Activated T-cell treated with anti-CD3 and anti-CD28 coated beads for 4 hours (primary cell): ENCODE data around the gene VIP.

Source experiments
- DNase-seq: peaks from one replicate; pipeline ENCODE4 v3.0.0-alpha.2; 2020

Gene VIP

DNA sequence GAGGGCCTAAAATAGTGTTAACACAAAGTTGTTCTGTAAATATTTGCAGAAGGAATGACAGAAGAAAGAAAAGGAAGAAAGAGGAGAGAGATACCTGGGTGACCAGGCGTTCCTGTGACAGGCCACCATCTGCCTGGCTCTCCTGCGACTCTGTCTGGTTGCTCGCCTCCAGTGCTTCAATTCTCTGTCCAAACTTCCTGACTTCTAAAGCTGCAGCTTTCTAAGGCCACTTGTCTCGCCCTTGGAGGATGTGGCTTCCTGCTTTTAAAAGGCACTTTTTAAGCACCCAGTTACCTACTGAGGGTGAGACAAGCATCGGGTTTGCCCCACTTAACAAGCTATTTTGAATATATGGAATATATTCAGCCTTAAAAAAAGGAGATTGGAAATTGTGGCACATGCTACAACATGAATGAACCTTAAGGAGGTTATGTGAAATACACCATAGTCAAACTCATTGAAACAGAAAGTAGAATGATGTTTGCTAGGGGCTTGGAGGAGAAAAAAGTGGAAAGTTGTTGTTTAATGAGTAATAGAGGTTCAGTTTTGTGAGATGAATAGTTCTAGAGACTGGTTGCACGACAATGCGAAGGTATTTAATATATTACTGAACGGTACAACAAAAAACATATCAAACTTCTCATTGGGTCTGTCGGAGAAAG is 32.8 kb downstream of the VIP start:
- DNase-seq, result no peak

DNA sequence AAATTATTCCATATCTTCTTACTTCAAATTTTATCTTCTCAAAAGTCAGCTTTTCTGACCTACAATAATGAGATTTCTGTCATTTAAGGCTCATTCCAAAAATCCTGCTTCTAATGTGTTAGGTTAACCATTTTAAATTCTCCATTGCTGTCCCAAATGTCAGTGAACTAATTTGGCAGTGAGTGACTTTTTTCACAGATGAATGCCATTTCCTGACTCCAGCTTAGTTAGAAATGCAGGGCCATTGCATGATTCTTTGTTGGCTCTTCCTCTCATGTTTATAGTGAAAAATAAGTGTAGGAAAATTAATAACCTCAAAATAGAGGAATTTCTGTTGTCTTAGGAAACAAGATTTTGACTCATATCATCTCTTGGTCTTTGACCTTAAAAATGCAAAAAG is 44.1 kb downstream of the VIP start:
- DNase-seq, result no peak

DNA sequence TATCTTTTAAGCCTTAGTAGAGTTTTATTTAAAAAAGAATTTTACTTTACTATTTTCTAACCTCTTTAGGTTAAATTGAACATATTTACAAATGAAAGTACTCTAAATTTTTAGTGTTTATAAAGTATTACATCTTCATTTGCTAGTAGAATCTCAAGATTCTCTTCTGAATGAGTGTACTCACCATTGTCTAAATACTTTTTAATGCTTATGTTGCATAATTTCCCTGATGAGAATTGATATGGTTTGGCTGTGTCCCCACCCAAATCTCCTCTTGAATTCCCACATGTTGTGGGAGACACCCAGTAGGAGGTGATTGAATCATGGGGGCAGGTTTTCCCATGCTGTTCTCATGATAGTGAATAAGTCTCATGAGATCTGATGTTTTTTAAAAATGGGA is 53.6 kb downstream of the VIP start:
- DNase-seq, result no peak
